Measurements from ENCODE around the gene ZNHIT6.

ZNHIT6 gene

GRCh38 chr1:85608851-85609250, 99.4 kb downstream of the ZNHIT6 start:
- Mint-ChIP-seq H3K36me3 (ENCODE audit: insufficient read depth) (no peaks in the 10 kb centered on the region), H3K4me1 (no peaks in the 10 kb centered on the region), H3K4me3 (no peak overlapping the region), H3K27me3 (peaks cover 3% of the 10 kb centered on the region), H3K27ac (ENCODE audit: low read depth) (no peak overlapping the region), H3K9me3 (no peaks in the 10 kb centered on the region)
- ATAC-seq (replicated peaks; ENCODE audit: extremely low read depth, poor library complexity, severe bottlenecking) = no peak
- DNase-seq (ENCODE audit: low spot score in 2 of 2) = no peak

GRCh38 chr1:85607921-85608265, 100.3 kb downstream of the ZNHIT6 start:
- H3K4me3 Mint-ChIP-seq = no peak overlapping the region

GRCh38 chr1:85607126-85607920, 100.9 kb downstream of the ZNHIT6 start:
- DNase-seq (ENCODE audit: low spot score in 2 of 2) (no peak), ATAC-seq (replicated peaks; ENCODE audit: extremely low read depth, poor library complexity, severe bottlenecking) (no peak)
- Mint-ChIP-seq H3K36me3 (ENCODE audit: insufficient read depth) (no peaks in the 10 kb centered on the region), H3K4me1 (no peaks in the 10 kb centered on the region), H3K9me3 (no peaks in the 10 kb centered on the region), H3K27me3 (peaks cover 13% of the 10 kb centered on the region), H3K4me3 (no peak overlapping the region), H3K27ac (ENCODE audit: low read depth) (no peak overlapping the region)

More at GRCh38 chr1:85607921-85608265, 100.3 kb downstream of the ZNHIT6 start:
- ATAC-seq (replicated peaks; ENCODE audit: extremely low read depth, poor library complexity, severe bottlenecking) (no peak), DNase-seq (ENCODE audit: low spot score in 2 of 2) (no peak)
- no peaks in the 10 kb centered on the region for H3K36me3 Mint-ChIP-seq (ENCODE audit: insufficient read depth)
- peaks cover 12% of the 10 kb centered on the region for H3K27me3 Mint-ChIP-seq
- H3K9me3 Mint-ChIP-seq = no peaks in the 10 kb centered on the region
- H3K27ac Mint-ChIP-seq (ENCODE audit: low read depth) = no peak overlapping the region
- H3K4me1 Mint-ChIP-seq = no peaks in the 10 kb centered on the region

- Mint-ChIP-seq H3K9me3 (no peaks in the 10 kb centered on the region), H3K27ac (ENCODE audit: low read depth) (no peak overlapping the region), H3K4me1 (no peaks in the 10 kb centered on the region), H3K27me3 (peaks cover 13% of the 10 kb centered on the region), H3K4me3 (no peak overlapping the region), H3K36me3 (ENCODE audit: insufficient read depth) (no peaks in the 10 kb centered on the region)
- ATAC-seq (replicated peaks; ENCODE audit: extremely low read depth, poor library complexity, severe bottlenecking) (no peak), DNase-seq (ENCODE audit: low spot score in 2 of 2) (no peak)
These were observed 101.8 kb downstream of the ZNHIT6 start for GRCh38 chr1:85606414-85606800.

- no peaks in the 10 kb centered on the region for H3K36me3 Mint-ChIP-seq (ENCODE audit: insufficient read depth)
- H3K9me3 Mint-ChIP-seq = no peaks in the 10 kb centered on the region
- peaks cover 13% of the 10 kb centered on the region for H3K27me3 Mint-ChIP-seq
- H3K4me1 Mint-ChIP-seq = no peaks in the 10 kb centered on the region
- DNase-seq (ENCODE audit: low spot score in 2 of 2) = no peak
- H3K27ac Mint-ChIP-seq (ENCODE audit: low read depth) = no peak overlapping the region
- no peak for ATAC-seq (replicated peaks; ENCODE audit: extremely low read depth, poor library complexity, severe bottlenecking)
- H3K4me3 Mint-ChIP-seq = no peak overlapping the region
These were observed 102.5 kb downstream of the ZNHIT6 start for GRCh38 chr1:85605484-85606413.

- Mint-ChIP-seq H3K9me3 (no peaks in the 10 kb centered on the region), H3K4me1 (no peaks in the 10 kb centered on the region), H3K27ac (ENCODE audit: low read depth) (no peak overlapping the region), H3K27me3 (peaks cover 13% of the 10 kb centered on the region), H3K36me3 (ENCODE audit: insufficient read depth) (no peaks in the 10 kb centered on the region), H3K4me3 (no peak overlapping the region)
- DNase-seq (ENCODE audit: low spot score in 2 of 2) (no peak), ATAC-seq (replicated peaks; ENCODE audit: extremely low read depth, poor library complexity, severe bottlenecking) (no peak)
These were observed 103.8 kb downstream of the ZNHIT6 start for GRCh38 chr1:85604298-85604997.

GRCh38 chr1:85603086-85603880, 105.0 kb downstream of the ZNHIT6 start:
- Mint-ChIP-seq H3K27ac (ENCODE audit: low read depth) (no peak overlapping the region), H3K9me3 (no peaks in the 10 kb centered on the region), H3K4me3 (no peak overlapping the region), H3K36me3 (ENCODE audit: insufficient read depth) (no peaks in the 10 kb centered on the region), H3K27me3 (peaks cover 13% of the 10 kb centered on the region), H3K4me1 (no peaks in the 10 kb centered on the region)
- DNase-seq (ENCODE audit: low spot score in 2 of 2) (no peak), ATAC-seq (replicated peaks; ENCODE audit: extremely low read depth, poor library complexity, severe bottlenecking) (no peak)

- Mint-ChIP-seq H3K4me1 (no peaks in the 10 kb centered on the region), H3K27me3 (peaks cover 20% of the 10 kb centered on the region), H3K36me3 (ENCODE audit: insufficient read depth) (no peaks in the 10 kb centered on the region), H3K9me3 (no peaks in the 10 kb centered on the region), H3K27ac (ENCODE audit: low read depth) (no peak overlapping the region), H3K4me3 (no peak overlapping the region)
- no peak for ATAC-seq (replicated peaks; ENCODE audit: extremely low read depth, poor library complexity, severe bottlenecking)
- no peak for DNase-seq (ENCODE audit: low spot score in 2 of 2)
These were observed 105.7 kb downstream of the ZNHIT6 start for GRCh38 chr1:85602571-85602970.

- ATAC-seq (replicated peaks; ENCODE audit: extremely low read depth, poor library complexity, severe bottlenecking) (no peak), DNase-seq (ENCODE audit: low spot score in 2 of 2) (no peak)
- Mint-ChIP-seq H3K27me3 (peaks cover 20% of the 10 kb centered on the region), H3K36me3 (ENCODE audit: insufficient read depth) (no peaks in the 10 kb centered on the region), H3K4me3 (no peak overlapping the region), H3K9me3 (no peaks in the 10 kb centered on the region), H3K27ac (ENCODE audit: low read depth) (no peak overlapping the region), H3K4me1 (no peaks in the 10 kb centered on the region)
These were observed 106.3 kb downstream of the ZNHIT6 start for GRCh38 chr1:85601901-85602300.

GRCh38 chr1:85599681-85600080, 108.6 kb downstream of the ZNHIT6 start:
- Mint-ChIP-seq H3K9me3 (no peaks in the 10 kb centered on the region), H3K4me1 (no peaks in the 10 kb centered on the region), H3K4me3 (no peak overlapping the region), H3K36me3 (ENCODE audit: insufficient read depth) (no peaks in the 10 kb centered on the region), H3K27me3 (peaks cover 20% of the 10 kb centered on the region), H3K27ac (ENCODE audit: low read depth) (no peak overlapping the region)
- DNase-seq (ENCODE audit: low spot score in 2 of 2) = no peak
- no peak for ATAC-seq (replicated peaks; ENCODE audit: extremely low read depth, poor library complexity, severe bottlenecking)
